ENCODE measurements around the gene DTX2.
A peak's percentile ranks its signal among the peaks of the same experiment; 100 is the strongest.
"Not testable (repeated sequence)": the region's sequence is repeated elsewhere in the genome, so short reads cannot be mapped to it uniquely, and the experiment has no call there.

The DTX2 gene

GRCh38 chr7:76430211-76430610, 31.3 kb upstream of the DTX2 start (continued):
- no peak for TF ChIP-seq ESRRG (CRISPR knock-in tag; IDR thresholded peaks at IDR 0.05)
- TF ChIP-seq ISL1 (CRISPR knock-in tag; IDR thresholded peaks at IDR 0.05): no peak
- TF ChIP-seq POU6F1 (CRISPR knock-in tag; IDR thresholded peaks at IDR 0.05; ENCODE audit: borderline replicate concordance, low read depth): no peak
- no peak for TF ChIP-seq TCF4 (CRISPR knock-in tag; IDR thresholded peaks at IDR 0.05; ENCODE audit: borderline replicate concordance)
- no peak for TF ChIP-seq ZC3H10 (CRISPR knock-in tag; IDR thresholded peaks at IDR 0.05)
- no peak for TF ChIP-seq ZNF8 (CRISPR knock-in tag; IDR thresholded peaks at IDR 0.05)

- no peak for ATAC-seq
- no peak for TF ChIP-seq ZNF8 (CRISPR knock-in tag; IDR thresholded peaks at IDR 0.05)
- no peak for TF ChIP-seq ZFP3 (CRISPR knock-in tag; IDR thresholded peaks at IDR 0.05)
- no peak for TF ChIP-seq ARNTL (CRISPR knock-in tag; IDR thresholded peaks at IDR 0.05; ENCODE audit: borderline replicate concordance, low read depth)
- TF ChIP-seq SNAI2 (CRISPR knock-in tag; IDR thresholded peaks at IDR 0.05): no peak
- TF ChIP-seq CSDC2 (CRISPR knock-in tag; IDR thresholded peaks at IDR 0.05): no peak
- TF ChIP-seq CSRNP3 (CRISPR knock-in tag; IDR thresholded peaks at IDR 0.05): no peak
- TF ChIP-seq TCF4 (CRISPR knock-in tag; IDR thresholded peaks at IDR 0.05; ENCODE audit: borderline replicate concordance): no peak
- TF ChIP-seq POU6F1 (CRISPR knock-in tag; IDR thresholded peaks at IDR 0.05; ENCODE audit: borderline replicate concordance, low read depth): no peak
- TF ChIP-seq ISL1 (CRISPR knock-in tag; IDR thresholded peaks at IDR 0.05): no peak
- no peak for TF ChIP-seq BACH2 (CRISPR knock-in tag; IDR thresholded peaks at IDR 0.05; ENCODE audit: borderline replicate concordance)
Measured at GRCh38 chr7:76430836-76431235, 30.7 kb upstream of the DTX2 start.

- ATAC-seq: peak; percentile 96
Measured at GRCh38 chr7:76437873-76438272, 23.6 kb upstream of the DTX2 start.

GRCh38 chr7:76439120-76439888, 22.2 kb upstream of the DTX2 start:
- ATAC-seq: not testable (repeated sequence)

GRCh38 chr7:76440404-76440803, 21.1 kb upstream of the DTX2 start:
- not testable (repeated sequence) for ATAC-seq

GRCh38 chr7:76441792-76442191, 19.7 kb upstream of the DTX2 start:
- ATAC-seq: peak; percentile 22; the same call in 2 of the 3 replicates

GRCh38 chr7:76442664-76443446, 18.7 kb upstream of the DTX2 start:
- not testable (repeated sequence) for ATAC-seq

- not testable (repeated sequence) for ATAC-seq
Measured at GRCh38 chr7:76443846-76444245, 17.7 kb upstream of the DTX2 start.

- ATAC-seq: peak; percentile 95
Measured at GRCh38 chr7:76445577-76446008, 15.9 kb upstream of the DTX2 start.

GRCh38 chr7:76457017-76457416, 4.5 kb upstream of the DTX2 start:
- ATAC-seq: not testable (repeated sequence)

GRCh38 chr7:76458504-76458903, 3.0 kb upstream of the DTX2 start:
- ATAC-seq: not testable (repeated sequence)

GRCh38 chr7:76460767-76461166, 742 bp upstream of the DTX2 start:
- not testable (repeated sequence) for ATAC-seq

- ATAC-seq: peak; percentile 47
Measured at GRCh38 chr7:76462271-76462882, 868 bp downstream of the DTX2 start.

- not testable (repeated sequence) for ATAC-seq
Measured at GRCh38 chr7:76464959-76465358, 3.5 kb downstream of the DTX2 start.
